CD4-positive, CD25-positive, alpha-beta regulatory T cell (primary cell): ENCODE data around the gene PHYHIPL. TPM values are rescaled to one million over a fixed set of nuclear protein-coding genes. Genes with fewer than 3 reads are reported as not detected.

Experiments
- ATAC-seq, 2 donors: fragments of 150-1000 bp; cut with Tn5 transposase; one replicate each; pipeline ENCODE4 v1.10.0; 2021; ENCODE audit warnings: low read depth in 2 of 2, moderate number of reproducible peaks in 2 of 2, moderate library complexity in 1 of 2
- DNase-seq, 3 donors: peaks; one replicate each; pipeline versions ENCODE4 v3.0.0 to v3.0.0-alpha.2; 2012 to 2022; ENCODE audit warnings: mixed read lengths in 1 of 3
- H3K27ac ChIP-seq: one replicate; pipeline ENCODE4 v1.7.0; 2013; ENCODE audit warnings: mild to moderate bottlenecking, low read length; ENCODE audit not compliant: insufficient read depth, poor library complexity, severe bottlenecking
- H3K27me3 ChIP-seq: one replicate; pipeline ENCODE4 v1.7.0; 2013; ENCODE audit warnings: low read length; ENCODE audit not compliant: control insufficient read depth, insufficient read depth
- H3K36me3 ChIP-seq: one replicate; pipeline ENCODE4 v1.7.0; 2013; ENCODE audit warnings: mild to moderate bottlenecking, low read length, moderate library complexity; ENCODE audit not compliant: control insufficient read depth, insufficient read depth
- H3K4me1 ChIP-seq: 2 replicates; pipeline ENCODE4 v1.7.0; 2013; ENCODE audit warnings: mild to moderate bottlenecking, low read length; ENCODE audit not compliant: insufficient read depth, control insufficient read depth, poor library complexity, severe bottlenecking
- H3K4me3 ChIP-seq: one replicate; pipeline ENCODE4 v1.7.0; 2013; ENCODE audit warnings: low read depth, mild to moderate bottlenecking, low read length, moderate library complexity
- H3K9me3 ChIP-seq, 2 experiments: 1 replicate in 1 of 2; 2 replicates in 1 of 2; pipeline ENCODE4 v1.7.0; 2013; ENCODE audit warnings: low read length in 2 of 2, mild to moderate bottlenecking in 1 of 2, moderate library complexity in 1 of 2; ENCODE audit not compliant: control insufficient read depth in 2 of 2
- H3K27ac Mint-ChIP-seq, 3 donors: one replicate each; pipeline ENCODE4 v1.8.0; 2020 to 2022; ENCODE audit warnings: mild to moderate bottlenecking in 3 of 3, mixed read lengths in 3 of 3, moderate library complexity in 2 of 3
- H3K27me3 Mint-ChIP-seq: one replicate; pipeline ENCODE4 v1.8.0; 2022; ENCODE audit warnings: mild to moderate bottlenecking, mixed read lengths
- H3K36me3 Mint-ChIP-seq: one replicate; pipeline ENCODE4 v1.8.0; 2020; ENCODE audit warnings: mixed read lengths
- H3K4me1 Mint-ChIP-seq, 4 donors: one replicate each; pipeline ENCODE4 v1.8.0; 2020 to 2022; ENCODE audit warnings: mixed read lengths in 4 of 4, mild to moderate bottlenecking in 1 of 4
- H3K4me3 Mint-ChIP-seq, 4 donors: one replicate each; pipeline ENCODE4 v1.8.0; 2020 to 2022; ENCODE audit warnings: mild to moderate bottlenecking in 4 of 4, mixed read lengths in 4 of 4, moderate library complexity in 3 of 4
- H3K9me3 Mint-ChIP-seq, 7 donors: one replicate each; pipeline ENCODE4 v1.8.0; 2020 to 2022; ENCODE audit warnings: mixed read lengths in 7 of 7, mild to moderate bottlenecking in 3 of 7, moderate library complexity in 2 of 7
- polyA plus RNA-seq, 4 donors: library from polyadenylated mRNA; unstranded; fragments of 300-500 nt; fragmentation: Illumina TruSeq; gene quantifications; one replicate each; pipeline ENCODE4 v1.2.3, GENCODE V29; 2021
- total RNA-seq: library from RNA; stranded (reverse); gene quantifications from one replicate; pipeline ENCODE4 v1.2.3, GENCODE V29; 2022

The PHYHIPL gene
- total and polyA plus RNA-seq, 5 donors from 2014 or later = not detected

DNA sequence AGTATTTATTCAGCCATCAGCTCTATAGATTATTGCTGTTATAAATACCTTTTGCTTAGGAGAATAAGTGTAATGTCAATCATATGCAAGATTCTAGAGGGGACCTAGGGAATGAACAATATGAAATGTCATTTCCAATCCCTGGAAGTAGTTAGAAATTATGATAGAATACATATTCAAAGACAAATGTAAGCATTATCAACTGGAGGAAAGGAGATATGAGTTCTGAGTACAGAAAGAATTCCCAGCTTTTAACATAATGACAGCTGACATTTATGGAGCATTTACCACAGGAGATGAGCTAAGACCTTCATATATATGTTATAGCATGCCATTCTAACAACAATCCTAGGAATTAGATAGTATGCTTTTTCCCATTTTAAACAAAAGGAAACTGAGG lies 99.7 kb downstream of the PHYHIPL start:
- H3K9me3 ChIP-seq = no peaks in the 10 kb centered on the region
- no peak overlapping the region for H3K27ac ChIP-seq
- Mint-ChIP-seq H3K27me3 (no peaks in the 10 kb centered on the region), H3K9me3 (peaks cover 0 to 3% (median 0%) of the 10 kb centered on the region in 7 donors), H3K4me1 (no peaks in the 10 kb centered on the region), H3K27ac (no peak overlapping the region), H3K36me3 (no peaks in the 10 kb centered on the region), H3K4me3 (no peak overlapping the region)
- no peaks in the 10 kb centered on the region for H3K27me3 ChIP-seq
- ATAC-seq (no peak), DNase-seq (no peak)
- no peaks in the 10 kb centered on the region for H3K36me3 ChIP-seq
- H3K4me1 ChIP-seq = no peaks in the 10 kb centered on the region
- H3K4me3 ChIP-seq = no peak overlapping the region

DNA sequence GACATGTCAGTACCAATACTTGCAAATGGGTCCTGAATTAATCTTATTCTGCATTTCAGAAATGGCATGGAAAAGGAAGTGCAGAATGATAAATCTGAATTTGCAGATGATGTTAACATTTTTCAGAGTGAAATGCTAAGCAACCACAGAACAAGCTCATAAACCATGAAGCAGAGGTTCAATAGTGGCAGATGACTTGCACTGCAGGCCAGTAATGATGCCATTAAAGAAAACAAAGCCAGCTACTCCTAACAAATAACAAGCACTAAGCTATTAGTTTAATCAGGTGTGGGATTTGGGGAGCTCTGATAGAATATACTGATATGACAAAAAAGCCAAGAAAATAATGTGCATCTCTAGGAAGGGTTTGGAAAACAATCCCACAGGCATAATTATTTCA lies 100.5 kb downstream of the PHYHIPL start:
- no peak for DNase-seq
- H3K9me3 Mint-ChIP-seq = peaks cover 0 to 3% (median 0%) of the 10 kb centered on the region in 7 donors

DNA sequence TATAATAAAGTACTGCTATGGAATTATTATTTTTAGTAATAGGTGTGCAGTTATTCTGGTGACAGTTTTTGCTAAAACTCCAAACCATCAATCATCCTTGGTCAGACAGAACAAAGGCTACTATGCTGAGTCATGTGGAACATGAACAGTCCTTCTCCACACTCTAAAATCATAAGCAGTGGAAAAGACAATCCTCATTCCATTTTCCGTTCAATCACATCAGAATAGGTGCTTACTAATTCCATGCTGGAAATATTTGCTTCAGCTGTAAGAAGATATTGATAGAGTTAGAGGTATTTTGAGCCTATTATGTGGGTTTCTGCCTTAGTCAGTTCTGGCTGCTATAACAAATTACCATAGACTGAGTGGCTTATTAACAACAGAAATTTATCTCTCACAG lies 103.0 kb downstream of the PHYHIPL start:
- Histone ChIP-seq H3K36me3 (no peaks in the 10 kb centered on the region), H3K27ac (no peak overlapping the region), H3K9me3 (no peaks in the 10 kb centered on the region), H3K4me3 (no peak overlapping the region), H3K27me3 (no peaks in the 10 kb centered on the region), H3K4me1 (no peaks in the 10 kb centered on the region)
- ATAC-seq (no peak), DNase-seq (no peak)
- Mint-ChIP-seq H3K36me3 (no peaks in the 10 kb centered on the region), H3K4me3 (no peak overlapping the region), H3K27ac (no peak overlapping the region), H3K9me3 (peaks cover 0 to 5% (median 0%) of the 10 kb centered on the region in 7 donors), H3K27me3 (no peaks in the 10 kb centered on the region), H3K4me1 (no peaks in the 10 kb centered on the region)

More for the DNA sequence above, 100.5 kb downstream of the PHYHIPL start:
- H3K27me3 Mint-ChIP-seq = no peaks in the 10 kb centered on the region
- no peaks in the 10 kb centered on the region for H3K27me3 ChIP-seq
- H3K4me1 ChIP-seq = no peaks in the 10 kb centered on the region
- no peaks in the 10 kb centered on the region for H3K9me3 ChIP-seq
- no peaks in the 10 kb centered on the region for H3K36me3 ChIP-seq
- no peak overlapping the region for H3K4me3 ChIP-seq
- H3K4me1 Mint-ChIP-seq = no peaks in the 10 kb centered on the region
- no peaks in the 10 kb centered on the region for H3K36me3 Mint-ChIP-seq
- no peak overlapping the region for H3K27ac Mint-ChIP-seq
- no peak for ATAC-seq
- H3K4me3 Mint-ChIP-seq = no peak overlapping the region
- no peak overlapping the region for H3K27ac ChIP-seq

DNA sequence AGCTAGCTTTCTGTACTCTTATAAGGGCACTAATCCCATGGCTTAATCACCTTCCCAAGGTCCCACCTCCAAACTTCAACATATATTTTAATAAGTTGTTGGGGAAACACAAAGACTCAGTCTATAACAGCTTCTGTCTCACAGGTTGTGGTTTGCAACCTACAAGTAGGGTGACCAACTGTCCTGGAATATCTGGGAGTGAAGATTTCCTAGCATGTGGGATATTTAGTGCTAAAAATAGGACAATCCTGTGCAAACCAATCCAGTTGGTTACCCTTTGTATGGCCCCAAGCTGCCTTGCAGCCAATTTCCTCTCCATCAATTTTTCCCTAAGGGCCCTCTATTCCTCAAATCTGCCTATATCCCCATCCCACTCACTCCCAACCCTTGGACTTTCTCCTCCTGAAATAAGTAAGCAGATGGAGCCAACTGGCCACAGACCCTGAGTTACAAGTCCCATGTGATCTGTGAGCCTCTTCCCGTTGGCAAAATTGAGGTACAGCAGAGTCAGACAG lies 103.6 kb downstream of the PHYHIPL start:
- Mint-ChIP-seq H3K27ac (no peak overlapping the region), H3K36me3 (no peaks in the 10 kb centered on the region), H3K4me1 (no peaks in the 10 kb centered on the region), H3K4me3 (no peak overlapping the region), H3K27me3 (no peaks in the 10 kb centered on the region), H3K9me3 (peaks cover 0 to 5% (median 0%) of the 10 kb centered on the region in 7 donors)
- ATAC-seq (no peak), DNase-seq (no peak)
- Histone ChIP-seq H3K9me3 (no peaks in the 10 kb centered on the region), H3K4me1 (no peaks in the 10 kb centered on the region), H3K4me3 (no peak overlapping the region), H3K27me3 (no peaks in the 10 kb centered on the region), H3K36me3 (no peaks in the 10 kb centered on the region), H3K27ac (no peak overlapping the region)

DNA sequence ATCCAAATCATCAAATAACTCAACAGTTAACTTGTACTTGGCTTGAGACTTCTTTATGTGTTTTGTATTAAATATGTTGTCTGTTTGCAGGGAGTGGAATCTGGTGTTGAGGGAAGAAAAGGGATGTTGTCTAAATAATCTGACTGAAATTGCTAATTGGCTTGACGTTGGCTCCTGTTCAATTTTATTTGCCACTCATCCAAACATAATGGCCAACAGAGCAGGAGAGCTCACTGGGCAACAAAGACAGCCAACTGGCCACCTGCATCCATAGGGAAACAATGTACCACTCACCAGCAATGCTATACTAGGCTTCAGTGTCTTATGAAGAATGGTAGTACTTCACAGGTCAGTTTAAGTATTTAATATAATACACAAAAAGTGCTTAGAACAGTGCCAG lies 105.4 kb downstream of the PHYHIPL start:
- Mint-ChIP-seq H3K4me1 (no peaks in the 10 kb centered on the region), H3K27ac (no peak overlapping the region), H3K4me3 (no peak overlapping the region), H3K9me3 (peaks cover 0 to 5% (median 0%) of the 10 kb centered on the region in 7 donors), H3K36me3 (no peaks in the 10 kb centered on the region), H3K27me3 (no peaks in the 10 kb centered on the region)
- Histone ChIP-seq H3K4me1 (no peaks in the 10 kb centered on the region), H3K4me3 (no peak overlapping the region), H3K36me3 (no peaks in the 10 kb centered on the region), H3K27ac (no peak overlapping the region), H3K27me3 (no peaks in the 10 kb centered on the region), H3K9me3 (no peaks in the 10 kb centered on the region)
- DNase-seq = no peak
- no peak for ATAC-seq

DNA sequence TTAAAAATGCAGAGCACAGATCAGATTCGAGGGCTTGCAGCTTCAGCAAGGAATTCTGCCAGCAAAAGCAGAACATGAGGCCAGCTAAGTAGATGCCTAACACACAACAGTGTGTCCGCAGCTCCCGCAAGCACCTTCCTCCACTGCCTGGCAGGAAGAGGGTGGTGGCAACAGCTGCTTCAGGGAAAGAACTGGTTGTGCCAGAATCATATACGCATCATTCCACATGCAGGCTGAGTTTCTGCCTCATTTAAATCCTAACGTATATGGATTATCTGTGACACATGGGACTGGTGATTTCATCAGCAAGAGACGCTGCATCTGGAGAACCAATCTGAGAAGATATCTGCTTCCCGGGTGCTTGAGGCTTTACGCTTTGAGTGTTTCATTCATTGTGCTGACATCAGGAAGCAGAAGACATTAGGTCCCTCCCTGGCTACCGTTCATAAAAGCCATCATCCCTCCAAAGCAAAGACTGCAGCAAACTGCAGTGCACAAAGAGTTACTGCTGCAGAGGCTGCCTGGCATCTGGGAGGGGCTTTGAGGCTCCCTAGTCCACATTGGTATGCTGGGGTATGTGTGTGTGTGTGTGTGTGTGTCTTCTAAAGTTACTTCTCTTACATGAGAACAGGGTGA lies 107.1 kb downstream of the PHYHIPL start:
- Histone ChIP-seq H3K4me3 (no peak overlapping the region), H3K36me3 (no peaks in the 10 kb centered on the region), H3K9me3 (no peaks in the 10 kb centered on the region), H3K4me1 (no peaks in the 10 kb centered on the region), H3K27ac (no peak overlapping the region), H3K27me3 (no peaks in the 10 kb centered on the region)
- Mint-ChIP-seq H3K27ac (no peak overlapping the region), H3K9me3 (peaks cover 0 to 5% (median 0%) of the 10 kb centered on the region in 7 donors), H3K27me3 (no peaks in the 10 kb centered on the region), H3K4me1 (no peaks in the 10 kb centered on the region), H3K36me3 (no peaks in the 10 kb centered on the region), H3K4me3 (no peak overlapping the region)
- ATAC-seq (no peak), DNase-seq (no peak)

DNA sequence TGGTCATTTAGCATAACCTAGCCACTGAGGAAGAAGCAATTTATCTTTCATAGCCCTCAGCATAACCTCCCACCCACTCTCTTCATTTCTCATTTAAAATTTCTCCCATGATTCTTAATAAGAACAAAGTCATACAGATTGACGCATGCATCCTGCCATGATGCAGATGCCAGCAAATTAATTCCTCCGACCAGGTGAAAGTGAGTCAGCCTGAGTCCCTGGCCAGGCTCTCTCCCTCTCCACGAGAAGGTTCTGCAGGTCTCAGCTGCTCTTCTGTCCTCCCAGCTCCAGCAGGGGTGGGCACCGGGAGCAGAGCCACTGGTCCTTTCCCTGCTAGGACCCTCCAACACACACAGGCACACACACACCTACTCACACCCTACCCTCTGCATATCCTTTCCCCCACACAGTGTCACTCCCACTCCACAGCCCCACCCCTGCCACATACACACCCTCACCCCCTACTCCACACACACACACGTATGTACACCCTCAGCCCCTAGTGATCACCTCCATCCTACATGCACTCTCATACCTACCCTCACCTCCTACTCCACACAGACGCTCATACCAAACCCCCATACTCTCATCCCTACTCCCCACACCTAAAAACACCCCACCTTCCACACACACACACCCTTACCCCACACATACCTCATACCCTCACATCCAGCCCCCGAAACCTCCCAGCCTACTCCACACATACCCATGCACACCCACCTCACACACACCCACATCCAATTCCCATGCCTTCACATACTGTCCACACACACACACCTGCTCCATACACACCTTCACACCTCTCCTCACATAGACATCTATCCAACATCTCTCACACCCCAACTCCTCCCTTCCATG lies 107.9 kb downstream of the PHYHIPL start:
- H3K27me3 ChIP-seq = no peaks in the 10 kb centered on the region
- Mint-ChIP-seq H3K9me3 (peaks cover 0 to 5% (median 0%) of the 10 kb centered on the region in 7 donors), H3K36me3 (no peaks in the 10 kb centered on the region), H3K27ac (peak overlapping the region in 1 of 3 donors; percentile 3), H3K4me1 (no peaks in the 10 kb centered on the region), H3K27me3 (no peaks in the 10 kb centered on the region), H3K4me3 (no peak overlapping the region)
- no peak overlapping the region for H3K27ac ChIP-seq
- no peaks in the 10 kb centered on the region for H3K4me1 ChIP-seq
- no peaks in the 10 kb centered on the region for H3K36me3 ChIP-seq
- DNase-seq (no peak), ATAC-seq (no peak)
- H3K4me3 ChIP-seq = no peak overlapping the region
- H3K9me3 ChIP-seq = no peaks in the 10 kb centered on the region
